Hepatic stellate cell (primary cell): ENCODE results near the gene GCNT1.

Experiments
- DNase-seq: peaks from one replicate; pipeline ENCODE4 v3.0.0; 2011; ENCODE audit warnings: low spot score

GCNT1 gene

GRCh38 chr9:76534026-76534425 lies 75.0 kb downstream of the GCNT1 start:
- peak; percentile 42 for DNase-seq

GRCh38 chr9:76537150-76537646 lies 78.2 kb downstream of the GCNT1 start:
- no peak for DNase-seq

- no peak for DNase-seq
Observed at GRCh38 chr9:76539180-76539579, 80.2 kb downstream of the GCNT1 start.

DNA sequence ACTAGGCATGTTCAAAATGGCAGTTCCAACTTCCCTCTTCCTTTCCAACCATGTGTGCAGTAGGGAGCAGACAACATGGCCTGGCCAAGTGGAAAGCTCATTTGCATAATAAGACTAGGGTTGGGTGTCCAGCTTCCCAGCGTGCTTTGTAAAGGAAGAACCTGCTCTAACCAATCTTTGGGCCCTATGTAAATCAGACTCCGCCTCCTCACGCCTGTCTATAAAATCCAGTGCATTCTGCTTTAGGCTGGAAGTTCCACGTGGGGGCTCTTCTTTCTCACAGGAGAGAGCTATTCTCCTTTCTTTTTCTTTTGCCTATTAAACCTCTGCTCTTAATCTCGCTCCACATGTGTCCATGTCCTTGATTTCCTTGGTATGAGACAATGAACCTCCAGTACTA lies 83.4 kb downstream of the GCNT1 start:
- no peak for DNase-seq

GRCh38 chr9:76545191-76545590 lies 86.2 kb downstream of the GCNT1 start:
- no peak for DNase-seq

GRCh38 chr9:76552181-76552580 lies 93.2 kb downstream of the GCNT1 start:
- no peak for DNase-seq

GRCh38 chr9:76552751-76553455 lies 93.9 kb downstream of the GCNT1 start:
- DNase-seq, result no peak

GRCh38 chr9:76553680-76554079 lies 94.7 kb downstream of the GCNT1 start:
- no peak for DNase-seq
